ENCODE data around the gene BLM. TPM values are rescaled to one million over a fixed set of nuclear protein-coding genes. Genes with fewer than 3 reads are reported as not detected.

The BLM gene
- total and polyA plus RNA-seq, 2 of the 13 experiments (the other 11 are each of a cell fraction or from before 2014, with no cell fraction given): 5.1 to 11.8 TPM

- FAIRE-seq: no peak
- H3K27ac ChIP-seq (ENCODE audit: extremely low read length, insufficient read depth, low read length): no peak overlapping the region
- no peaks in the 10 kb centered on the region for H3K27me3 ChIP-seq (ENCODE audit: control insufficient read depth in 1 of 2, insufficient read depth in 2 of 2, low read length in 2 of 2)
- in situ Hi-C loops (cut with HindIII; ENCODE audit: extremely low pct_ligation_motif_present, low pct_unique_long_range_greater_than_20kb): no loop called here
- no peak overlapping the region for H3K9ac ChIP-seq (ENCODE audit: insufficient read depth, low read depth, low read length)
- H4K20me1 ChIP-seq (ENCODE audit: insufficient read depth, low read length): no peaks in the 10 kb centered on the region
- peaks cover 1 to 29% of the 10 kb centered on the region in 2 experiments; a peak in 3 of 5 replicates for H3K36me3 ChIP-seq (replicated peaks in 1 of 2; ENCODE audit: control insufficient read depth in 1 of 2, insufficient read depth in 2 of 2, low read length in 2 of 2)
- intact Hi-C loops (cut with micrococcal nuclease; ENCODE audit: unreplicated experiment): no loop called here
- CTCF ChIA-PET (ENCODE audit: low intra/inter-chr PET ratio, low total read pairs): no interaction called here
- no peak overlapping the region for H3K4me3 ChIP-seq (replicated peaks in 1 of 3; ENCODE audit: insufficient read depth in 1 of 3, low read depth in 2 of 3, low read length in 3 of 3)
- H3K9me3 ChIP-seq (ENCODE audit: low read length): no peaks in the 10 kb centered on the region
- H2AFZ ChIP-seq (ENCODE audit: low read length): no peak overlapping the region
- POLR2A ChIA-PET: no interaction called here
- no peak for TF ChIP-seq SMYD3 (CRISPR knock-in tag; IDR thresholded peaks at IDR 0.05)
- TF ChIP-seq SIN3A (IDR thresholded peaks at IDR 0.05; ENCODE audit: borderline replicate concordance, low read depth, low read length): no peak
- H3K4me2 ChIP-seq (ENCODE audit: low read depth, low read length): no peak overlapping the region
- no TSS peak for BruUV-seq (replicated peaks)
- no peak for ATAC-seq
- WGBS (ENCODE audit: low lambda C conversion rate): 95% methylated on average over 4 of the region's 4 CpGs
- no peak for DNase-seq (ENCODE audit: low spot score)
- no peaks in the 10 kb centered on the region for H3K4me1 ChIP-seq (ENCODE audit: insufficient read depth, low read length)
- H3K79me2 ChIP-seq (ENCODE audit: insufficient read depth, low read length): no peaks in the 10 kb centered on the region
Measured at GRCh38 chr15:90810354-90810753, 93.2 kb downstream of the BLM start.

GRCh38 chr15:90812171-90812957, 95.2 kb downstream of the BLM start:
- H3K4me1 ChIP-seq (ENCODE audit: insufficient read depth, low read length): no peaks in the 10 kb centered on the region
- H3K9ac ChIP-seq (ENCODE audit: insufficient read depth, low read depth, low read length): no peak overlapping the region
- WGBS (ENCODE audit: low lambda C conversion rate): 94% methylated on average over 10 of the region's 10 CpGs
- H3K27ac ChIP-seq (ENCODE audit: extremely low read length, insufficient read depth, low read length): no peak overlapping the region
- no TSS peak for BruUV-seq (replicated peaks)
- no peaks in the 10 kb centered on the region for H4K20me1 ChIP-seq (ENCODE audit: insufficient read depth, low read length)
- FAIRE-seq: no peak
- intact Hi-C loops (cut with micrococcal nuclease; ENCODE audit: unreplicated experiment) (no loop called here), in situ Hi-C loops (cut with HindIII; ENCODE audit: extremely low pct_ligation_motif_present, low pct_unique_long_range_greater_than_20kb) (no loop called here)
- H3K27me3 ChIP-seq (ENCODE audit: control insufficient read depth in 1 of 2, insufficient read depth in 2 of 2, low read length in 2 of 2): no peaks in the 10 kb centered on the region
- no peak for ATAC-seq
- no peak overlapping the region for H3K4me3 ChIP-seq (replicated peaks in 1 of 3; ENCODE audit: insufficient read depth in 1 of 3, low read depth in 2 of 3, low read length in 3 of 3)
- H3K9me3 ChIP-seq (ENCODE audit: low read length): no peaks in the 10 kb centered on the region
- ChIA-PET POLR2A (no interaction called here), CTCF (ENCODE audit: low intra/inter-chr PET ratio, low total read pairs) (no interaction called here)
- no peak for TF ChIP-seq ZNF574 (CRISPR knock-in tag; IDR thresholded peaks at IDR 0.05)
- TF ChIP-seq FOXK1 (CRISPR knock-in tag; IDR thresholded peaks at IDR 0.05; ENCODE audit: borderline replicate concordance, low read depth): no peak
- no peak for TF ChIP-seq HMGXB4 (CRISPR knock-in tag; IDR thresholded peaks at IDR 0.05; ENCODE audit: borderline replicate concordance in 1 of 2, low read depth in 1 of 2)
- no peak overlapping the region for H2AFZ ChIP-seq (ENCODE audit: low read length)
- no peak overlapping the region for H3K4me2 ChIP-seq (ENCODE audit: low read depth, low read length)
- no peaks in the 10 kb centered on the region for H3K79me2 ChIP-seq (ENCODE audit: insufficient read depth, low read length)
- peaks cover 1 to 29% of the 10 kb centered on the region in 2 experiments; a peak in 3 of 5 replicates for H3K36me3 ChIP-seq (replicated peaks in 1 of 2; ENCODE audit: control insufficient read depth in 1 of 2, insufficient read depth in 2 of 2, low read length in 2 of 2)
- DNase-seq (ENCODE audit: low spot score): no peak

Measured in HepG2 (cell line).